HFF-Myc (cell line): ENCODE results near the gene ARID5A.

Experiments
- DNase-seq: peaks from one replicate; pipeline ENCODE4 v3.0.0-alpha.2; 2011; ENCODE audit warnings: low read depth; ENCODE audit errors: extremely low read depth
- H3K4me3 ChIP-seq: replicated peaks from 2 replicates; pipeline ENCODE4 v1.5.1; 2011; ENCODE audit warnings: low read depth, mild to moderate bottlenecking, control low read depth, low read length
- CTCF ChIP-seq: IDR thresholded peaks from 2 replicates; pipeline ENCODE4 v1.5.1; 2012; ENCODE audit warnings: mild to moderate bottlenecking, low read depth, low read length, control low read depth; ENCODE audit errors: missing control alignments

ARID5A gene

GRCh38 chr2:96501886-96502810, 34.4 kb upstream of the ARID5A start:
- no peak for DNase-seq
- TF ChIP-seq CTCF, result no peak
- H3K4me3 ChIP-seq, result no peak overlapping the region

GRCh38 chr2:96502891-96503636, 33.5 kb upstream of the ARID5A start:
- no peak for DNase-seq
- TF ChIP-seq CTCF, result no peak
- H3K4me3 ChIP-seq, result no peak overlapping the region

DNA sequence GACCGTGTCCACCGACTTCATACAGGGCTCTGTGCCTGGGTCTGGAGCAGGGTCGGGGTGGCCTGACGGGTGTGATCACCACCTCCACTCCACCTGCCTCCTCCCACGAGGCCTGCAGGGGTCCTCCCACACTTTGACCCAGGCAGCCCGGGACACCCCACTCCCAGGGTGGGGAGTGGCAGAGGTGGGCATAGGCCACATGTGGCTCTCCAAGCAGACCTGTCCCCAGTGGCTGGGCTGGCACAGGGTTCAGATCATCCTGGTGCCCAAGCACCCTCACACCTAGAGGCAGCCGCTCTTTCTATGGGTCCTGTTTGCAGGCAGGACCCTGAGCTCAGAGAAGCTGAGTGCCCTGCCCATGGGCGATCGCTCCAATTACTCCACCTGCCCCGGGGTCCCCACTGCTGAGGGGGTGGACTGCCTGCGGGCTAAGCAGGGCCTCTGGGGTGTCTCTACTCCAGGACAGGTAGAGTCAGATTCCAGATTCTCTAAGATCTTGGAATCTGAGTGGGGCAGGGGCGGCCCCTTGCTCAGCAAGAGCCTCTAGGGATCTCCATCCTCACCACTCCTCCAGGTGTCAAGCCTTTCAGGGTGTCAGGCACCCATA, 32.8 kb upstream of the ARID5A start:
- no peak overlapping the region for H3K4me3 ChIP-seq
- no peak for DNase-seq

GRCh38 chr2:96505231-96505889, 31.2 kb upstream of the ARID5A start, which contains the start of gene NEURL3:
NEURL3 (minus strand) TSS chr2:96505357; CDS start chr2:96505286, 71 bp downstream.
- TF ChIP-seq CTCF, result no peak
- peak; percentile 32 for DNase-seq
- H3K4me3 ChIP-seq, result no peak within 1 kb of the TSS

More for the DNA sequence above, 32.8 kb upstream of the ARID5A start:
- no peak for TF ChIP-seq CTCF

- no peak for DNase-seq
- no peak overlapping the region for H3K4me3 ChIP-seq
- TF ChIP-seq CTCF, result no peak
These were observed 30.3 kb upstream of the ARID5A start for GRCh38 chr2:96506016-96506906.
